ENCODE data around the gene UGT1A8.

The UGT1A8 gene

GRCh38 chr2:233754872-233755611 lies 137.6 kb downstream of the UGT1A8 start:
- FAIRE-seq = no peak
- no peak for DNase-seq (ENCODE audit: extremely low spot score, insufficient read length, low read depth)

- no peak for FAIRE-seq
- no peak for DNase-seq (ENCODE audit: extremely low spot score, insufficient read length, low read depth)
Measured at GRCh38 chr2:233756429-233757081, 139.1 kb downstream of the UGT1A8 start.

GRCh38 chr2:233758141-233758540 lies 140.7 kb downstream of the UGT1A8 start:
- FAIRE-seq = no peak
- DNase-seq (ENCODE audit: extremely low spot score, insufficient read length, low read depth) = no peak

- DNase-seq (ENCODE audit: extremely low spot score, insufficient read length, low read depth) (no peak), FAIRE-seq (no peak)
Measured at GRCh38 chr2:233758849-233759248, 141.4 kb downstream of the UGT1A8 start.

- no peak for FAIRE-seq
- DNase-seq (ENCODE audit: extremely low spot score, insufficient read length, low read depth) = no peak
Measured at GRCh38 chr2:233760043-233760442, 142.6 kb downstream of the UGT1A8 start, which contains the start of gene UGT1A1. UGT1A1 (plus strand) TSS chr2:233760270; CDS start chr2:233760288, 18 bp downstream.

GRCh38 chr2:233761040-233761769 lies 143.8 kb downstream of the UGT1A8 start:
- FAIRE-seq (no peak), DNase-seq (ENCODE audit: extremely low spot score, insufficient read length, low read depth) (no peak)

- FAIRE-seq (no peak), DNase-seq (ENCODE audit: extremely low spot score, insufficient read length, low read depth) (no peak)
Measured at GRCh38 chr2:233764264-233764663, 146.8 kb downstream of the UGT1A8 start.

GRCh38 chr2:233764761-233765160 lies 147.3 kb downstream of the UGT1A8 start:
- FAIRE-seq = no peak
- DNase-seq (ENCODE audit: extremely low spot score, insufficient read length, low read depth) = no peak

- DNase-seq (ENCODE audit: extremely low spot score, insufficient read length, low read depth) (no peak), FAIRE-seq (no peak)
Measured at GRCh38 chr2:233766416-233766815, 149.0 kb downstream of the UGT1A8 start.

GRCh38 chr2:233768076-233768475 lies 150.6 kb downstream of the UGT1A8 start:
- DNase-seq (ENCODE audit: extremely low spot score, insufficient read length, low read depth) (no peak), FAIRE-seq (no peak)

- no peak for DNase-seq (ENCODE audit: extremely low spot score, insufficient read length, low read depth)
- FAIRE-seq = no peak
Measured at GRCh38 chr2:233769260-233769659, 151.8 kb downstream of the UGT1A8 start.

GRCh38 chr2:233772153-233772552 lies 154.7 kb downstream of the UGT1A8 start:
- FAIRE-seq = no peak
- DNase-seq (ENCODE audit: extremely low spot score, insufficient read length, low read depth) = no peak

GRCh38 chr2:233772583-233772982 lies 155.2 kb downstream of the UGT1A8 start:
- DNase-seq (ENCODE audit: extremely low spot score, insufficient read length, low read depth) (no peak), FAIRE-seq (no peak)

- no peak for FAIRE-seq
- DNase-seq (ENCODE audit: extremely low spot score, insufficient read length, low read depth) = no peak
Measured at GRCh38 chr2:233773854-233774253, 156.4 kb downstream of the UGT1A8 start.

GRCh38 chr2:233775414-233775813 lies 158.0 kb downstream of the UGT1A8 start:
- no peak for FAIRE-seq

GRCh38 chr2:233778030-233778429 lies 160.6 kb downstream of the UGT1A8 start, which contains the start of gene MROH2A:
MROH2A (plus strand) TSS chr2:233778330; CDS start chr2:233779359, 1,029 bp downstream.
- no peak for FAIRE-seq
- no peak for DNase-seq (ENCODE audit: extremely low spot score, insufficient read length, low read depth)

More at GRCh38 chr2:233775414-233775813, 158.0 kb downstream of the UGT1A8 start:
- no peak for DNase-seq (ENCODE audit: extremely low spot score, insufficient read length, low read depth)

- FAIRE-seq = no peak
- DNase-seq (ENCODE audit: extremely low spot score, insufficient read length, low read depth) = no peak
Measured at GRCh38 chr2:233779722-233780121, 162.3 kb downstream of the UGT1A8 start.

GRCh38 chr2:233780771-233781170 lies 163.3 kb downstream of the UGT1A8 start:
- no peak for DNase-seq (ENCODE audit: extremely low spot score, insufficient read length, low read depth)
- FAIRE-seq = no peak

GRCh38 chr2:233789554-233789953 lies 172.1 kb downstream of the UGT1A8 start:
- FAIRE-seq (no peak), DNase-seq (ENCODE audit: extremely low spot score, insufficient read length, low read depth) (no peak)

GRCh38 chr2:233791151-233791882 lies 173.9 kb downstream of the UGT1A8 start:
- FAIRE-seq = no peak
- no peak for DNase-seq (ENCODE audit: extremely low spot score, insufficient read length, low read depth)
